H1 (cell line): Measurements from ENCODE around the gene ITM2A. TPM values are rescaled to one million over a fixed set of nuclear protein-coding genes. Genes with fewer than 3 reads are reported as not detected.

Experiments
- CEBPB ChIP-seq: IDR thresholded peaks from 2 replicates; pipeline ENCODE4 v1.6.1; 2012; ENCODE audit warnings: low read depth, low read length
- RNF2 ChIP-seq: fragments of 200-900, 300-1000 bp; sonication (generic); IDR thresholded peaks from 2 replicates; pipeline ENCODE4 v1.7.1; 2016; ENCODE audit warnings: borderline replicate concordance, low read depth, mild to moderate bottlenecking, antibody characterized with exemption, low read length; ENCODE audit not compliant: poor library complexity, severe bottlenecking; ENCODE audit errors: missing control alignments
- polyA plus RNA-seq, 7 experiments: library from polyadenylated mRNA; depleted of rRNA in 3 of 7; stranded (reverse) in 5 of 7; unstranded in 2 of 7; fragments of >200 nt in 5 of 7; fragments of 200-250 nt in 2 of 7; gene quantifications; 1 replicate in 5 of 7; 2 replicates in 1 of 7; 4 replicates in 1 of 7; pipeline versions ENCODE4 v1.2.1 to v1.2.3, GENCODE V29; 2011 to 2013; ENCODE audit warnings: missing spikeins in 2 of 7, mixed read lengths in 2 of 7
- total RNA-seq: library from RNA; stranded (reverse); fragmentation: NEBNext Ultra II Directional; extraction: Animal tissue kit (Norgen Biotek cat#: 25700); gene quantifications from 2 replicates; pipeline ENCODE4 v1.2.1, GENCODE V29; 2021
- TF ChIP-seq, protein P1 (sequence below): IDR thresholded peaks from 2 replicates; pipeline ENCODE4 v1.6.1; 2012; ENCODE audit warnings: inconsistent platforms

Gene ITM2A
- total and polyA plus RNA-seq, 2 of the 8 experiments (the other 6 are each of a cell fraction or from before 2014, with no cell fraction given): 35.7 to 52.0 TPM

DNA sequence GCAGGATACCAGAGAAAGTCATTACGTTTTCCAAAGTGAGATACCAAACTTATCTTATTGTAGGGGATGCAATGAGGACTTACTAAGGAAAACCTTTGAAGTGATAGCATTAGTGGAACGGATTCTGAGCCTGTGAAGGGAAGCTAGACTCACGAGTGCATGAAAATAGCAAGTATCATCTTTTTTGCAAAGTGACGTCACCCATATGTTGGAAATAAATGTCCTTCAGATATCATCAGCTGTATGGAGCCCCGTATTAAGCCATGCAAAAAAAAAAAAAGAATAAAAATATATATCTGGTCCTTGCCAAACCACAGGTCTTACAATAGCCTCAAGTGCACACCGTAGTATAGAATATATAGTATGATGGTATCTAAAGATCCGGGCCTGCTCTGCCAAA is 46.8 kb upstream of the ITM2A start (continued):
- TF ChIP-seq RNF2 (no peak), CEBPB (no peak)
- TF ChIP-seq, protein P1, sequence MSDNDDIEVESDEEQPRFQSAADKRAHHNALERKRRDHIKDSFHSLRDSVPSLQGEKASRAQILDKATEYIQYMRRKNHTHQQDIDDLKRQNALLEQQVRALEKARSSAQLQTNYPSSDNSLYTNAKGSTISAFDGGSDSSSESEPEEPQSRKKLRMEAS: no peak
